Lower leg skin (tissue), 4 donors: ENCODE data around the gene ADM2. TPM values are rescaled to one million over a fixed set of nuclear protein-coding genes. Genes with fewer than 3 reads are reported as not detected.
"Not testable (repeated sequence)": the region's sequence is repeated elsewhere in the genome, so short reads cannot be mapped to it uniquely, and the experiment has no call there.

ENCODE experiments used
- DNase-seq, 2 donors: peaks; one replicate each; pipeline ENCODE4 v3.0.0-alpha.2; 2019; ENCODE audit warnings: low spot score in 2 of 2
- H3K4me3 ChIP-seq: fragments of 200-600 bp; sonication (generic); 2 replicates; pipeline ENCODE4 v1.5.1; 2017; ENCODE audit warnings: mild to moderate bottlenecking, low read depth; ENCODE audit not compliant: poor library complexity, severe bottlenecking
- POLR2A ChIP-seq, 2 donors: fragments of 450-650 bp; IDR thresholded peaks; one replicate each; pipeline ENCODE4 v1.6.1; 2016 to 2017; ENCODE audit warnings: antibody characterized with exemption in 2 of 2, mild to moderate bottlenecking in 1 of 2, moderate library complexity in 1 of 2
- WGBS, 2 donors: methylation state at CpG; one replicate each; pipeline ENCODE4 v1.1.5; 2018; 5-methylcytosine and 5-hydroxymethylcytosine counted together
- intact Hi-C: fragments of 100-400 bp; cut with DNase I; formaldehyde crosslinking; loops from one replicate; pipeline ENCODE4 v1.15.0; 2023; ENCODE audit warnings: low total_unique reads
- total RNA-seq, 4 donors: library from RNA; depleted of rRNA; stranded (reverse); fragments of >200 nt; gene quantifications; one replicate each; pipeline ENCODE4 v1.1.0, GENCODE V29; 2016
- TF ChIP-seq, protein P1 (sequence below), 3 donors: fragments of 450-650 bp; IDR thresholded peaks; one replicate each; pipeline ENCODE4 v1.5.1; 2016; ENCODE audit warnings: antibody characterized with exemption in 3 of 3, mild to moderate bottlenecking in 3 of 3, moderate library complexity in 2 of 3

ADM2 gene
- total RNA-seq, 4 donors from 2014 or later: 0.19 to 0.56 (median 0.52) TPM; not detected in 1

DNA sequence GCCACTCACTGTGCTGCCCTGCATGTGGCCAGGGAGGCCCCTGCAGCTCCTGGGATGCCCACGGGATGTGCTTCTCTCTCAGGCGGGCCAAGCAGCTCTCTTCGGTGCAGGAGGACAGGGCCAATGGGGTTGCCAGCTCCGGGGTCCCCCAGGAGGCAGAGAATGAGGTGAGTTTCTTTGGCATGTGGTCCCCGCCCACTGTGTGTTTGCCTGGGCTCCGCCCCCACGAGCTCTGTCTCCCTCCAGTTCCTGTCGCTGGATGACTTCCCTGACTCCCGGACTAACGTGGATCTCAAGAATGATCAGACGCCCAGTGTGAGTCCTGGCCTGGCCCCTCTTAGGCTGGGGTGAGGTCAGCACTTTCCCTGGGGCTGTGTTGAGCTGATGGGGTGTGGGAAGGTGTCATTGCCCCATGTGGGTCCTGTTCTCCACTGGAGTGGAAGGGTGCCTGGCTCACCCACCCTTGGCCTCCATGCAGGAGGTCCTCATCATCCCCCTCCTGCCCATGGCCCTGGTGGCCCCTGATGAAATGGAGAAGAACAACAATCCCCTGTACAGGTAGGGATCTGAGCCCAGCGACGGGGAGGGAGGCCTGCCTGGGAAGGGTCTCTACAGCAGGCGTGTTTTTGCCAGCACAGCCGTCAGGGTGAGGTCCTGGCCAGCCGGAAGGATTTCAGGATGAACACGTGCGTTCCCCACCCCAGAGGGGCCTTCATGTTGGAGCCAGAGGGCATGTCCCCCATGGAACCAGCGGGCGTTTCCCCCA is 36.3 kb downstream of the ADM2 start:
- no peak overlapping the region for H3K4me3 ChIP-seq
- intact Hi-C loops: no loop called here
- WGBS, 2 donors: 86 to 88% methylated on average over 18 to 19 of the region's 20 CpGs
- no peak for DNase-seq
- no peak for TF ChIP-seq POLR2A (IDR thresholded peaks at IDR 0.05)

GRCh38 chr22:50518606-50519005 is 37.3 kb downstream of the ADM2 start:
- intact Hi-C loops: no loop called here
- WGBS, 2 donors: 93 to 97% methylated on average over 5 to 7 of the region's 7 CpGs
- TF ChIP-seq POLR2A (IDR thresholded peaks at IDR 0.05): no peak
- TF ChIP-seq, protein P1, sequence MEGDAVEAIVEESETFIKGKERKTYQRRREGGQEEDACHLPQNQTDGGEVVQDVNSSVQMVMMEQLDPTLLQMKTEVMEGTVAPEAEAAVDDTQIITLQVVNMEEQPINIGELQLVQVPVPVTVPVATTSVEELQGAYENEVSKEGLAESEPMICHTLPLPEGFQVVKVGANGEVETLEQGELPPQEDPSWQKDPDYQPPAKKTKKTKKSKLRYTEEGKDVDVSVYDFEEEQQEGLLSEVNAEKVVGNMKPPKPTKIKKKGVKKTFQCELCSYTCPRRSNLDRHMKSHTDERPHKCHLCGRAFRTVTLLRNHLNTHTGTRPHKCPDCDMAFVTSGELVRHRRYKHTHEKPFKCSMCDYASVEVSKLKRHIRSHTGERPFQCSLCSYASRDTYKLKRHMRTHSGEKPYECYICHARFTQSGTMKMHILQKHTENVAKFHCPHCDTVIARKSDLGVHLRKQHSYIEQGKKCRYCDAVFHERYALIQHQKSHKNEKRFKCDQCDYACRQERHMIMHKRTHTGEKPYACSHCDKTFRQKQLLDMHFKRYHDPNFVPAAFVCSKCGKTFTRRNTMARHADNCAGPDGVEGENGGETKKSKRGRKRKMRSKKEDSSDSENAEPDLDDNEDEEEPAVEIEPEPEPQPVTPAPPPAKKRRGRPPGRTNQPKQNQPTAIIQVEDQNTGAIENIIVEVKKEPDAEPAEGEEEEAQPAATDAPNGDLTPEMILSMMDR (IDR thresholded peaks at IDR 0.05): no peak
- H3K4me3 ChIP-seq: no peak overlapping the region
- DNase-seq: no peak

- intact Hi-C loops: no loop called here
- no peak for DNase-seq
- TF ChIP-seq, protein P1 (IDR thresholded peaks at IDR 0.05): no peak
- no peak for TF ChIP-seq POLR2A (IDR thresholded peaks at IDR 0.05)
- 85 to 94% methylated on average over 6 to 8 of the region's 8 CpGs for WGBS, 2 donors
- H3K4me3 ChIP-seq: no peak overlapping the region
Observed at GRCh38 chr22:50519151-50519550, 37.8 kb downstream of the ADM2 start.

DNA sequence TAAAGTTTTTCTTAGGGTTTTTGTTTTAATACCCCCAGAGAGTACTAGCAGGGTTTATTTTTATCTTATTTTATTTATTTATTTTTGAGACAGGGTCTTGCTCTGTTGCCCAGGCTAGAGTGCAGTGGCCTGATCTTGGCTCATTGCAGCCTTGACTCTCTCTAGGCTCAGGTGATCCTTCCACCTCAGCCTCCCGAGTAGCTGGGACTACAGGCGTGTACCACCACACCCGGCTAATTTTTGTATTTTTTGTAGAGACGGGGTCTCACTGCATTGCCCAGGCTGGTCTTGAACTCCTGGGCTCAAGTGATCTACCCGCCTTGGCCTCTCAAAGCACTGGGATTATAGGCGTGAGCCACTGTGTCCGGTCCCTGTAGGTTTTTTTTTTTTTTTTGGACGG is 38.8 kb downstream of the ADM2 start:
- WGBS, 2 donors: 96% methylated on average over 8 of the region's 8 CpGs
- H3K4me3 ChIP-seq, DNase-seq, intact Hi-C loops: not testable (repeated sequence)

DNA sequence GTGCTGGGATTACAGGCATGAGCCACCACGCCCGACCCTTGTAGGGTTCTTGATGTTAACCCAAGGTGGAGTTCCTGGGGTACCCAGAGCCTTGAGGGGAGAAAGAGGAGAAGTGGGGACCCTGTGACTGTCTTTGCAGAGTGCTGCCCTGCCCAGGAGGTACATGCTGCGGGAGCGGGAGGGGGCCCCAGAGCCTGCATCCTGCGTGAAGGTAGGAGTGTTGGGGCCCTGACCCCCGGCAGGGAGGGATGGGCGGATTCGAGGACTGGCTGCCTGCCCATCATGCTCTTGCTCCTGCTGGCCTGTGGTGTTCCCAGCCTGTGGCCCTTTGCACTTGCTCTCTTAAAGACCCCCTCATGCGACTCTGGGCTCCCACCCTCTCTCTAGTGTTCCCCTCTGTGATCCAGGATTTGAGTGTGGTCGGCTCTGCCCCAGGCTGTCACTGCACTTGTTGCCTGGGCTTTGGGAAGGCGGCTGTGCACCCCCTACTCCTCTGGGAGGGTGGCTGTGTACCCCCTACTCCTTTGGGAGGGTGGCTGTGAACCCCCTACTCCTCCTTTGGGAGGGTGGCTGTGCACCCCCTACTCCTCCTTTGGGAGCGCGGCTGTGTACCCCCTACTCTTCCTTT is 39.6 kb downstream of the ADM2 start:
- WGBS, 2 donors: 91 to 93% methylated on average over 12 of the region's 13 CpGs
- intact Hi-C loops: no loop called here
- TF ChIP-seq POLR2A (IDR thresholded peaks at IDR 0.05): no peak
- TF ChIP-seq, protein P1 (IDR thresholded peaks at IDR 0.05): no peak

DNA sequence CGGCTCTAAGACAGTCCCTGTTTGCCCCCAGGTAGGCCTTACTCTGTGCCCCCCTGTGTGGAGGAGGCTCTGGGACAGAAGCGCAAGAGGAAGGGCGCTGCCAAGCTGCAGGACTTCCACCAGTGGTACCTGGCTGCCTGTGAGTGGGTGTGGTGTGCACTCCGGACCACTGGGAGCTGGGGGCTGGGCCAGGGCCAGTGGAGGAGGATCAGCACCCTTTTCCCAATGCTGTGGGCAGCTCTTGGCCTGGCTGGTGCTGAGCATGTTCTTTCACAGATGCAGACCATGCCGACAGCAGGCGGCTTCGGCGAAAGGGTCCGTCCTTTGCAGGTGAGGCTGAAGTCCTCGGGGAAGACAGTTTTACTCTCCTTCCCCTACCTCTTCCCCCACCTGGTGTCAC is 40.4 kb downstream of the ADM2 start:
- H3K4me3 ChIP-seq: no peak overlapping the region
- intact Hi-C loops: no loop called here
- no peak for TF ChIP-seq POLR2A (IDR thresholded peaks at IDR 0.05)
- TF ChIP-seq, protein P1 (IDR thresholded peaks at IDR 0.05): no peak
- DNase-seq: no peak
- 94 to 97% methylated on average over 7 to 10 of the region's 10 CpGs for WGBS, 2 donors

More for the DNA sequence above, 39.6 kb downstream of the ADM2 start:
- no peak for DNase-seq
- H3K4me3 ChIP-seq: no peak overlapping the region
